Activated CD4-positive, alpha-beta T cell treated with anti-CD3 and anti-CD28 coated beads, Interleukin-2, amount 50 U/mL, for 48 hours (primary cell): ENCODE measurements around the gene TMEM240.
"Not testable (repeated sequence)": the region's sequence is repeated elsewhere in the genome, so short reads cannot be mapped to it uniquely, and the experiment has no call there.

Experiments
- DNase-seq, 2 experiments: peaks; one replicate each; pipeline ENCODE4 v3.0.0-alpha.2; 2020

TMEM240 gene

DNA sequence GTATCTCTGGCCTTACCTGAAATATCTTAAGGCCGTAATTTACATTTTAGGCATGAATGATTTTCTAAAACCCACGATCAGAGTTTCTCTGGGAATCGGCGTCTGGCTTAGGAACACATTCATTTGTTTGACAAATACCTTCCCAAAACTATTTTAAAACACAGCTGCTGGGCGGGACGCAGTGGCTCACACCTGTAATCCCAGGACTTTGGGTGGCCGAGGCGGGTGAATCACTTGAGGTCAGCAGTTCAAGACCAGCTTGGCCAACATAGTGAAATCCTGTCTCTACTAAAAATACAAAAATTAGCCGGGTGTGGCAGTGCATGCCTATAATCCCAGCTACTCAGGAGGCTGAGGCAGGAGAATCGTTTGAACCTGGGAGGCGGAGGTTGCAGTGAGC is 16.5 kb upstream of the TMEM240 start:
- not testable (repeated sequence) for DNase-seq

DNA sequence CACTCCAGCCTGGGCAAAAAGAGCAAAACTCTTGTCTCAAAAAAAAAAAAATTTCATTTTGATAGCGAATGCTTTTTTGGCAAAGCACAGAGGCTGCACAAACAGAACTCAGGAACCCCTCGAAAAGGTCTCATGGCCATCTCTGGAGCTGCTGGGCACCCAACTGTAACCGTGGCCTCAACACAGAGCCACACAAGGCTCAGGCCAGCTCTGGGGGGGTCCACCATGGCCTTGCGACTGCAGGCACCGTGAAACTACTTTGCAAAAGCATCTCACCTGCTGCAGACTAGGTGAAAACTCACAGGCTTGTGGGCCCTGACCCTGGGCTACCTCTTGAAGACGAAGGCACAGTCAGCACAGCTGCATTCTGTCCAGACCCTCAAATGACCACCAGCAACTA is 16.1 kb upstream of the TMEM240 start:
- no peak for DNase-seq

DNA sequence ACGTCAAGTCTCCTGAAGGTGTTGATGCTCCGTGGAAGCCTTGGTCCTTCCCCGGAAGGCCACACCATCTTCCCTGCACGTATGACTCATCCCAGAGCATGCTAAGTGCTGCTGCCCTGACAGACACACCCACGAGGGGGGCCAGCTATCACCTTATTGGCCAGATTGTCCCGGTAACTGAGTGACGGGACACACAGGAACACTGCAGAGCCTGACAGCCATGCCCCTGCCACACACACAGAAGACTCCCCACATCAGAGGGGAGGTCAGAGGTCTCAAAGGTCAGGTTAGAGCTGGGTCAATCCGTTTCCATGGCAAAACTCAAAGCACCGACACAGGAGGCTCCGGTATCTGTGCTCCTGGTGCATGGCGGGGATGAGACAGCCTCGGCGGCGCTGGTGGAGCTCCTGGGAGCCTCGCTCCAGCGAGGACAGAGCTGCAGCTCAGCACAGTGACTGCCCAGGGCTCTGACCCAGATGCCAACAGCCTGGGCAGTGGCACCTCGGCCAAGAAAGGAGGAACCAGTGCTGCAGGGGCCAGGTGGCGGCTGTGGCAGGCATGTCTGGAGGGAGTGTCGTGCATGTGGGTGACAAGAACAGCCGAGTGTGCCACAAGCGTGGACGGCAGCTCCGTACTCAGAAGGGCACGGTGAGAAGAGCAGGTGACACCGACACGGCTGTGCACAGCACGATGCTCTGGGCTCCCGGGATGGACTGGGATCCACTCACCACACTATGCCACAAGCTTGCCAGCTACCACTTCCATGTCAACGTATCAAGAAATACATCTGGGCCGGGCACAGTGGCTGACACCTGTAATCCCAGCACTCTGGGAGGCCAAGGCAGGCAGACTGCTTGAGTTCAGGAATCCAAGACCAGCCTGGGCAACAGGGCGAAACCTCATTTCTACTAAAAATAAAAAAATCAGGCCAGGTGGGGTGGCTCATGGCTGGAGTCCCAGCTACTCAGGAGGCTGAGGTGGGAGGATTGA is 14.8 kb upstream of the TMEM240 start:
- DNase-seq: no peak

DNA sequence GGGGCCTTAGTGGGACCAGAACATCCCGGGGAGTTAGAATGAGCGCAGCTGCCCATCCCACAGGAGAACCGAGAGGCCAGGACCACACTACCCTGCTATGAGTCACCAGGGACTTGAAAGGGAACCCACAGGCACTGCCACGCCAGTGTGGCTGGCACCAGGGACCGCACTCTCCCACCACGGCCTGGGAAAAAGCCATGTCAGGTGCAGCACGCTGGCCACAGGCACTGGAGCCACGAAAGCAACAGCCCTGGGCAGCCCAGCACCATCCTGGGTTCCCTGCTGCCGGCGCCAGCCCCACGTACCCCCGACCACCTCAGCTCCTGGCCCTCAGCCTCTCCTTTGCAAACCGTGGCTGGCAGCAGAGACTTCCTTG is 14.1 kb upstream of the TMEM240 start:
- DNase-seq: no peak

DNA sequence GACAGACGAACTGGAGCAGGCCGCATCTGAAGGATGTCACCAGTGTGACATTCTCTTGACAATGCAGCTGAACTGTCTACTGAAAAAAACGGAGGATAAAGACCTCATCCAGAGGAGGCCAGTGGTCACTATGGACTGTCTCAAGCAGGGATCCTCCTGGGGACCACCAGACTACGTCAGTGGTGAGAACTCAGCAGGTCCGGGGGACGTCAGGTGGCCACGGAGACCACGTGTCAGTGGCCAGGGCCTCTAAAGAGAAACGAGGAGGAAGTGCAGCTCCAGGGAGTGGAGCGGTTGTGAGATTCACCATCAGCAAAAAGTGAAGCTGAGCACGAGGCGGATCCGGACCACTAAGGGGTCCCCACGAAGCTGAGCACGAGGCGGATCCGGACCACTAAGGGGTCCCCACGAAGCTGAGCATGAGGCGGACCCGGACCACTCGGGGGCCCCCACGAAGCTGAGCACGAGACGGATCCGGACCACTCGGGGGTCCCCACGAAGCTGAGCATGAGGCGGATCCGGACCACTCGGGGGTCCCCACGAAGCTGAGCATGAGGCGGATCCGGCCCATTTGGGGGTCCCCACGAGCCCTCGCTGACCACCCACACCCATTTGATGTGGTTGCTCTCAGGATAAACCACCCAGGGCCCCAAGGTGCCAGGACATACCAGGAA is 13.5 kb upstream of the TMEM240 start:
- no peak for DNase-seq

DNA sequence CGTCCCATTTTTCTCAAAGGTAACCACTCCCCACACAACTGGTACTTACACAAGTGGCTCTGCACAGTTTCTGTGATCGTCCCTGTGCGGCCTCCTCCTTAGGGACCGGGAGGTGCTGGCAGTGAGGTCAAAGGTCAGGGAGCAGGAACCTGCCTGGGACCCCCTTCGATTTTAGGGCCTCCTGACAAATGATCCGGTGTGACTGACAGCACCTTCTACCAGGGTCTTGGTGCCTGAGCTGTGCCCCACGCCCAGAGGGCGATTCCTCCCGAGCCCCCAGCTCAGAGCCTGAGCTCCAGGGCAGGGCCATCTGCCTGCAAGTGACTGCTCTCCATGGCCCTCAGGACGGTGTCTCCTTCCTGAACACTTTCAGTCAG is 11.8 kb upstream of the TMEM240 start:
- no peak for DNase-seq

DNA sequence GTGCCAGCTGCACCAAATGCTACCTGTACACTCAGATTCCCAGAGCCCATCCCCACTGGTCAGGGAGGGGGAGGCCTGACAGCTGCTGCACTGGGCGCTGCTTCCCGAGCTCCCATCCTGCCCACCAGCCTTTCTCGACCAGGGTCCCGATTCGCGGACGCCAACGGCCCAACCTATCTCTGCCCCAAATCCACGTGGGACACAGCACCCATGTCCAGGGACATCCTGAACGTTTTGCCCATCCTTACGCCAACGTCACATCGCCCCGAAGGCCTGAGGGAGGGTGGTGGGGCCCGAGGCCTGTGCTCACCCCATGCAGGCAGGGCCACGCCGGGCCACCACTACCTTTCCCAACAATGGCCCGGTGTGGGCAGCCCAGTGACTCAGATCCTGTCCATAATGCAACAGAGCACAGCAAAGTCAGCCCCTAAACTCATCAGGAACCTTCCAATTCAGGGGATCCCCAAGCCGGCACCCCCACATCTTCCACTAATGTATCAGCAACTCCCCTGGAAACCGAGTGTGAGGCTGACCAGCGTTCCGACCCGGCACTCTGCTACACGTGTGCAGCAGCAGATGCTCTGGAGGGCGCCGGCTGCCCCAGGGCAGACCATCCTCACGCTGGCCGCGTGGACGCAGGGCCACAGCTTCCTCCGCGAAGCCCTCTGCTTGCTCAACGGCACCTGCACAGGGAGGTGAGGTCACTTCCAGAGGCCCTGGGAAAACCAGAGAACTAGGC is 11.3 kb upstream of the TMEM240 start:
- DNase-seq: no peak

DNA sequence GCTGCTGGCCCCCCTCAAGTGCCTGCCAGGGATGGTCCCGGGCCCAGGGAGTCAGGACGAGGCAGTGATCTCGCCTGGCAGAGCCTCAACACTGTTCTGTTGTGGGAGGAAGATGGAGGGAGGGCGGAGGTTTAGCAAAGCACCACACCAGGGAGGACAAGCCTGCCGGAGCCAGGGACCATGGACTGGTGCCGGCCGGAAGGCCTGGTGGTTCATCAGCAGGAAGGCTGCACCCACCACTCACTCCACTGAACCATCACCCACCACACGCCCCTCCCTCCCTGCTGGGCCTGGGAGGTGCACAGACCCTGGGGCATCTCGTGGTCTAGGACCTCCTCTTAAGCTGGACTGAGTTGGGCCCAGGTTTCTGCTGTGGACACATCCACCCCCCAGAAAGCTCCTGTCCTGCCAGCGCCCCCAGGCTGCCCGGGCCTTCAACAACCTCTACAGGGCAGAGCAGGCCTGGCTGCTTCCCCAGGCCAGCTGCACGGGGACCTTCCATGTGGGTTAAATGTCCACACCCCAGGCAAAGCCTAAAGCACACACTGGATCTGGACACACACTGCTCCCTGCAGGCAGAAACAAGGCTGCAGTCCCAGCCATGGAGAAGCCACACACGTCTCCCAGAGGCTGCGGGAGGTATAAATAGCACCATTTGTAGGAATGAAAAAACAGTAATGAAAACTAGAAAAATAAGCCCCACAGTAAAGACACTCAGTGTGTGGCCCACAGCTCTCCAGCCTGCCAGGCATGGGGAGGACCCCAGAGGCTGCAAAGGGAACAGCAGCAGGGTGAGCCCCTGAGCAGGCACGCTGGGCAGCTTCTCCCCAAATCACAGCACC is 10.4 kb upstream of the TMEM240 start:
- no peak for DNase-seq

DNA sequence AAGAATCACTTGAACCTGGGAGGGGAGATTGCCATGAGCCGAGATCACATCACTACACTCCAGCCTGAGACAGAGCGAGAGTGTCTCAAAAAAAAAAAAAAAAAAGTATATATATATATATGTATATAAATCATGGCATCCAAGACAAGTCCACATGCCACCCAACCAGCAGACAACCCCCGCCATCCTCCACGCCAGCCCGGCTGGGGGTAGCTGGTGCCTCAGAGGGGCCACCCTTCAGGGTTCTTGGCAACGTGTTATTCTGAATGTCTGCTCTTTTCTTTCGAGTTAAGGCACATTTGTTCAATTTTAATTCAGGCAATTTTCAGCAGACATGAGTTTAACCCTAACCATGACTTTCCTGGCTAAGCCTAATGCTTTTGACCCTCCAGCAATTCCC is 9.7 kb upstream of the TMEM240 start:
- DNase-seq: no peak

DNA sequence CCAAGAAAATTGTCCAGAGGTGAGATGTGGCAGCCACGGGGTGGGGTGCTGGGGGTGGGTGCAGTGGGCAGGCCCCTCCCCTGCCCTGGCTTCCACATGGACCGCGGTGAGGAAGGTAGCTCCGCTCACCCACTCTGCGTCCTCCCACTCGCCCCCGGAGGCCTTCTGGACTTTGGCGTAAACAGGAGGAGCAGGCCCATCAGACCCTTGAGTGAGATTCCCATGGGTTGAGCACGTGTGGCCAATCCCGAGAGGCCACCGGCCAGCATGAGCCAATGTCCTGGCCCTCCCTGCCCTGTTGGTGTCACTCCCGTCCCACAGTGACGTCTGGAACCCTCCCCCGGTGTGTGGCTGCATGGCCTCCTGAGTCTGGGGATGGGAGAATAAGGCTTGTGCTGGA is 8.2 kb upstream of the TMEM240 start:
- no peak for DNase-seq

DNA sequence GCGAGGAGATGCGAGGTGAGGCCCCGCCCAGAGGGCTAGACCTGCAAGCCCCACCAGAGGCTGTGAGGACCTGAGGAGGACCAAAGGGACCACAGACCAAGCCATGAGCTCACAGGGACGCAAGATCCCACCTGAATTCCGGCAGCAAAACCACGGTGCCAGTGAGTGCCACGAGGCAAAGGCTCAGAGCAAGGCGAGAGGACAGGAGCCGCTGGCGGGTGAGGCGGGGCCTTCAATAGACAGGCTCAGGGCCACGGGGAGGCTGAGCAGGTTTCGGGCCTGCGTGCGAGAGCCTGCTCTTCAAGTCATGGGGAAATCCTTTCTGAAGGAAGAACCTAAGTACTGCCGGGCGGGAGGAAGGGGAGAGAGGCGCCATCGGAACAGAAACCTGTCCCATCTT is 7.1 kb upstream of the TMEM240 start:
- no peak for DNase-seq

DNA sequence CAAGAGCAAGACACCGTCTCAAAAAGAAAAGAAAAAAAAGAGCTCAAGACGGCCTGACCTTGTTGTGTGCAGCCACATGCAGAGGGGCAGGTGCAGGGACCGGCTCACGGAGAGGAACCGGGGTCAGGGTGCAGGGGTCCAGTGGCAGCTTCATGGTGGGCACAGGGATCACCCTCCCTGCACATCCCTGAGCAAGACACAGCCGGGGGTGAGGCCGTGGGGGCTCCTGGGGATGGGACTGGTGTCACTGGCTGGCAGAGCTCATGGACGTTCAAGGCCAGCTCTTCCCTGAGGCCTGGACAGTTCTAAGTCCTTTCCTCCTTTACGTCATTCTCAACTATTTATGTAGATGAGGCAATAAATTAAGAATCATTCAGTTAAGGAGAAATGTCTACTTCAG is 6.6 kb upstream of the TMEM240 start:
- DNase-seq: no peak

DNA sequence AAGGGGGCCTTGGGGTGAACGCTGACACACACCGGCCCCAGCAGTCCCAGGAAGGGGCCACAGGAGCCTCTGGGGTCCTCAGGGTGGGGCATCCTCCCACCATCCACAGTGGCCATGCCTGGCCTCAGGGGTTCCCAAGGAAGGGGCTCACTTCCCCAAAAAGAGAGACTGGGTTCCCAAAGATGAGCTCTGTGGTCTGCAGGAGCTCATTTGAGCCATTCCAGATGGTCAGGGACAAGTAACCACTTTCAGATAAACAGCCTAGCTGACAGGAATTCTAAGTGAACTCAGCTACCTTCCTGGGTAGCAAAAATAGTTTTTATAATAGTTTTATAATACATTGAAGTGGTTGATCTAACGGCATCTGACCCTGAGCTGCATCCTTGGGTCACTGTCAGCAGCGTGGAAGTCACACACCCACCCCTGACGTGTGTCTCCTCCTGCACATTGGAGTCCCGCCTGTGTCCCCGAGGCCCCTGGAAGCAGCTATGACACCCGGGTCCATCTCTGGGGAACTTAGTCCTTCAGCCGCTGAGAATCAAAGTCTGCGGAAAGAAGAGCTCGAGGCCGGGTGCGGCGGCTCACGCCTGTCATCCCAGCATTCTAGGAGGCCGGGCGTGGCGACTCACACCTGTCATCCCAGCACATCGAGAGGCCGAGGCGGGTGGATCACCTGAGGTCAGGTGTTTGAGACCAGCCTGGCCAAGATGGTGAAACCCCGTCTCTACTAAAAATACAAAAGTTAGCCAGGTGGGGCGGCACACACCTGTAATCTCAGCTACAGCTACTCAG is 5.7 kb upstream of the TMEM240 start:
- no peak for DNase-seq

DNA sequence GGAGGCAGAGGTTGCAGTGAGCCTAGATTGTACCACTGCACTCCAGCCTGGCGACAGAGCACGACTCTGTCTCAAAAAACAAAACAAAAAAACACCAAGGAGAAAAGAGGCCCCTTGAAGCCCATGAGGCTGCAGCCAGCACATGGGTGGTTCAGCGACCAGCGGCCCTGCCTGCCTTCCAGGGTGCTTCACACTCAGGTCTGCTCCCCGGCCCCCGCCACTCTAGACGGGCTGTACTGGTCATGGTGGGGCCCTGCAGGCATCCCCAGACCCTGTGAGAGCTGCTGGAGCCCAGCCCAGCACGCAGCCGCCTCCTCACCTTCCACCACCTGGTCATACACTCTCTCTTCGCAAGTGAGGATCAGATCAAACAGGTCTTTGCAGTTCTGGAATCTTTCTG is 4.1 kb upstream of the TMEM240 start:
- no peak for DNase-seq

DNA sequence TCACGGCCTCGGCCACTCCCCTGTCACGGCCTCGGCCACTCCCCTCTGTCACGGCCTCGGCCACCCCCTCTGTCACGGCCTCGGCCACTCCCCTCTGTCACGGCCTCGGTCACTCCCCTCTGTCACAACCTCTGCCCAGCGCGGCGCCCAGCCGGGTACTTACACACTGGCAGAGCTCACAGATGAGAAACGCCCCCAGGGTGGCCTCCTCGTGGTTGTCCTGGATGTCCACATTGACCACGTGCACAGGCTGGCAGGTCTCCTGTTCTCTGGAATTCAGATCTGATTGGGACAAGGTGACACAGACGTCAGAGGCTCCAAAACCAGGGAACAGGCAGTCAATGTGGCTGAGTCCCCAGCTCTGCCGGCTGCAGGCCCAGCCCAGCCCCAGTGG is 3.3 kb upstream of the TMEM240 start:
- no peak for DNase-seq

DNA sequence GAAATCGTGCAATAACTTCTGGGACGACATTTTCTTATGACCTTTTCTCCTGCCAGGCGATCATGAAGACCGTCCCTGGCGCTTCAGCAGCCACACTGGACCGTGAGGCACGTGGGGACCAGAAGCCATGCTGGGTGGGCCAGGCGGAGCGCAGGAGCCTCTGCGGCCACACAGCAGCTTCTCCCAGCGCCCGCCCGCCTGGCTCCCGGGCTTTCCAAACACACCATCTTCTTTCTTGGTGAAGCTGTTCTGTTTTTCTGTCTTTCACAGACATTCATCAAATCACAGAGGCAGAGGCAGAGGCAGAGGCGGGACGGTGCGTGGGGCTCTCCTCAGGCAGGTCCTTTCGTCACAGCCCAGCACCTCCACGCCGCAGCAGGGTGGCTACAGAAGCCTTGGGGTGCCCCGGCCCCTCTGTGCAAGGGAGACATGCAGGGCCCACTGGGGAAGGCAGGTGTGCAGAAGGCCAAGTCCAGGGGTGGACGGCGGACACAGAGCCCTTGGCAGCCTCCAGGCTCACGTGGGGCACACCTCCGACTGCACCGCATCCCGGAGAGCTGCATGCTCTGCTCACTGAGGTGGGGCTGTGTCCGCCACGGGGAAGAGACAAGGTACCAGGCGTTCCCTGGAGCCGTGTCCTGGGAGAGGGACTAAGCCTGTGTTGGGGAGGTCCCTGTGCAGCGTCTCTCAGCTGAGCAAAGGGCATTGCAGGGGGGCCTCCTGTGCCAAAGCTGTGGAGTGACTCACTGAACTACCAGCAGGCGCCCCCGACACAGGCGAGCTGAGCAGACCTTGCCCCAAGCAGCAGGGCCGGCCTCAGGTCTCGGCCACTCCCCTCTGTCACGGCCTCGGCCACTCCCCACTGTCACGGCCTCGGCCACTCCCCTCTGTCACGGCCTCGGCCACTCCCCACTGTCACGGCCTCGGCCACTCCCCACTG is 2.6 kb upstream of the TMEM240 start:
- peak in 1 of 2 experiments; percentile 16 for DNase-seq

DNA sequence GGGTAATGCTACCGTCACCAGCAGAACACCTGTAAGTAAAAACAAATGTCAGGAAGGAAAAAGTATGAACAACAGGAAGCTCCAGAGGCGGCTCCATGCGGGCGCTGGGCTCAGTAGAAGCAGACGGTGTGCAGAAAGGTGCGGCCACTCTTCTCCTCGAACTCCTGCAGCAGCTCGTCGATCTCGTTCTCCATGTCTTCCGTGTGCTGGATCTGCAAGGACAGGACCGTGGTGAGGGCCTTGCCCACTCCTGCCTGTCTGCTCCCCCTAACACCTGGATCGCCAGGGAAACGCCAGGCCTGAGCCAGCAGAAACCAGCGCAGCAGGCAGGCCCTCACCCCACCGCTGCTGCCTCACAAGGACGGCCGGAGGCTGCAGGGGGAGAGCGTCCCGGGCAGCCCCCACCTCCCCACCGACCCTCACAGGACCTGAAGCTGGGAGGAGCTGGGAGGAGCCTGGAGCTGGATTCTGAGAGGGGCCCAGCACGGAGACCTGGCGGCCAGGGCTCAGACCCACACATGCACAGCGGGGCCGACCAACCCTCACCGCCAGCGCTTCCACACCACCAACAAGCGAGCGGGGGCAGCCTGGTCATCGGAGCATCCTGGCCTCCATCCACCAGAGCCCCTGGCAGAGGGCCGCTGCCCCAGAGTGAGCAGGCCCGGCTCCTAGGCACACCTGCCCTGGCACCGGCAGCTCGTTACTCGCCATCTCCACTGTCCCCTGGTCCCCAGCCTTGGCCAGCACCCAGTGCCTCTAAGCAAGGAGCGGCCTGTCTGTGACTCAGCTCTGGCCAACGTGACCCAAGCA is 1.7 kb upstream of the TMEM240 start:
- DNase-seq: no peak

DNA sequence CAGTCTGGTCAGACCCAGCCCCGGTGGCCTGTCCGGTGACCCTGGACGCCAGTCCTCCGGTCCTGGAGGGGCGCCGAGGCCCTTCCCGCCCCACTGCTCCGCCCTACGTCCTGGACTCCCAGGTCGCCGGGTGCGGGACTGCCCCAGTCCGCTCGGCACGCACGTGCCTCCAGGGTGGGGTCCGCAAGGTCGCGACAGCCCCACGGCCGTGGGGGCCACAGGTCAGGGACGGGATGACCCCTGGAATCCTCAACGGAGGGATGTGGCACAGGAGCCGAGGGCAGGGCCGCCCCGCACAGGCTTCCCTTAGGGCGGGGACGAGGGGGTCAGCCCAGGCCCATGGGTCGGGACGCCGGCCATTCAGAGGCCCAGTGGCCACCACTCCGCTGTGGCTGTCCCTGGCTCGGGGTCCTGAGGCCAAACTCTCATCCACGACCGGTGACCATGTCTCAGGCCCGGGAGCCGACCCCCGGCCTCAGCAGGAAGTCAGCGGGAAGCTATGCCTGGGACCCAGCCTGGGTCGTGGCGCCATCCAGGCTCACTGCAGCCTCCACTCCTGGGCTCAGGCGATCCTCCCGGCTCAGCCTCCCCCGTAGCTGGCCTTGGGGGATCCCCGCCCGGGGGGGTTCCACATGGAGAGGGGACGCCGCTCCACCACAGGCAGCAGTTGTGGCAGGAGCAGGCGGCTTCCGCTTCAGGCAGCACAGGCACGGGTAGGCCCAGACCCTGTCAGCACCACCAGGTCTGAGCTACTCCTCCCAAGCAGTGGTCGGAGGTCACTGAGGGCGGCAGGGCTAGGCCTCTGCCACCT is 599 bp upstream of the TMEM240 start:
- DNase-seq: no peak
